ENCODE data around the gene FAR1.

Gene FAR1

GRCh38 chr11:13679768-13680167 is 11.3 kb downstream of the FAR1 start:
- DNase-seq, result no peak
- Mint-ChIP-seq H3K27me3 (ENCODE audit: low read depth, poor library complexity) (no peaks in the 10 kb centered on the region), H3K36me3 (ENCODE audit: low read depth) (peaks cover 34% of the 10 kb centered on the region), H3K4me1 (peaks cover 4% of the 10 kb centered on the region), H3K4me3 (no peak overlapping the region), H3K9me3 (no peaks in the 10 kb centered on the region), H3K27ac (no peak overlapping the region)
- TF ChIP-seq, protein P1, sequence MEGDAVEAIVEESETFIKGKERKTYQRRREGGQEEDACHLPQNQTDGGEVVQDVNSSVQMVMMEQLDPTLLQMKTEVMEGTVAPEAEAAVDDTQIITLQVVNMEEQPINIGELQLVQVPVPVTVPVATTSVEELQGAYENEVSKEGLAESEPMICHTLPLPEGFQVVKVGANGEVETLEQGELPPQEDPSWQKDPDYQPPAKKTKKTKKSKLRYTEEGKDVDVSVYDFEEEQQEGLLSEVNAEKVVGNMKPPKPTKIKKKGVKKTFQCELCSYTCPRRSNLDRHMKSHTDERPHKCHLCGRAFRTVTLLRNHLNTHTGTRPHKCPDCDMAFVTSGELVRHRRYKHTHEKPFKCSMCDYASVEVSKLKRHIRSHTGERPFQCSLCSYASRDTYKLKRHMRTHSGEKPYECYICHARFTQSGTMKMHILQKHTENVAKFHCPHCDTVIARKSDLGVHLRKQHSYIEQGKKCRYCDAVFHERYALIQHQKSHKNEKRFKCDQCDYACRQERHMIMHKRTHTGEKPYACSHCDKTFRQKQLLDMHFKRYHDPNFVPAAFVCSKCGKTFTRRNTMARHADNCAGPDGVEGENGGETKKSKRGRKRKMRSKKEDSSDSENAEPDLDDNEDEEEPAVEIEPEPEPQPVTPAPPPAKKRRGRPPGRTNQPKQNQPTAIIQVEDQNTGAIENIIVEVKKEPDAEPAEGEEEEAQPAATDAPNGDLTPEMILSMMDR (IDR thresholded peaks at IDR 0.05), result no peak

GRCh38 chr11:13680501-13681264 is 12.2 kb downstream of the FAR1 start:
- H3K27ac Mint-ChIP-seq, result no peak overlapping the region

DNA sequence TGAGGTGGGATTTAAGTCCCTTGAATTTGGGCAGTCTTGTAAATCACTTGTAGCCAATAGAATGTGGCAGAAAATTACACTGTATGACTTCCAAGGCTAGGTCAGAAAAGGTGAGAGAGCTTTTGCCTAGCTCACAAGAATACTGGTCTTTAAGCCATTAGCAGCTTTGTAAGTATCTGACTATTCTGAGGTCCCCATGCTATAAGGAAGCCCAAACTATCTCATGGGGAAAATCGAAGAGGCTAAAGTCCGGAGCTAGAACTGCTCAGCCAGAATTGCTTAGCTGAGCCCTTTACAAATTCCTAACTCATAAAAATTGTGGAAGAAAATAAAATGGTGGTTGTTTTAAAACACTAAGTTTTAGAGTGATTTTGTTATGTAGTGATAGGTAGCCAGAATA is 13.0 kb downstream of the FAR1 start:
- H3K27me3 Mint-ChIP-seq (ENCODE audit: low read depth, poor library complexity), result no peaks in the 10 kb centered on the region
- TF ChIP-seq, protein P1 (IDR thresholded peaks at IDR 0.05), result no peak
- peaks cover 4% of the 10 kb centered on the region for H3K4me1 Mint-ChIP-seq
- no peaks in the 10 kb centered on the region for H3K9me3 Mint-ChIP-seq
- H3K4me3 Mint-ChIP-seq, result no peak overlapping the region
- DNase-seq, result no peak
- H3K36me3 Mint-ChIP-seq (ENCODE audit: low read depth), result peaks cover 35% of the 10 kb centered on the region
- H3K27ac Mint-ChIP-seq, result no peak overlapping the region

More at GRCh38 chr11:13680501-13681264, 12.2 kb downstream of the FAR1 start:
- no peak overlapping the region for H3K4me3 Mint-ChIP-seq
- no peaks in the 10 kb centered on the region for H3K9me3 Mint-ChIP-seq
- peaks cover 4% of the 10 kb centered on the region for H3K4me1 Mint-ChIP-seq
- no peaks in the 10 kb centered on the region for H3K27me3 Mint-ChIP-seq (ENCODE audit: low read depth, poor library complexity)
- H3K36me3 Mint-ChIP-seq (ENCODE audit: low read depth), result peaks cover 35% of the 10 kb centered on the region
- TF ChIP-seq, protein P1 (IDR thresholded peaks at IDR 0.05), result no peak
- no peak for DNase-seq

GRCh38 chr11:13682212-13682611 is 13.7 kb downstream of the FAR1 start:
- Mint-ChIP-seq H3K27me3 (ENCODE audit: low read depth, poor library complexity) (no peaks in the 10 kb centered on the region), H3K4me3 (no peak overlapping the region), H3K4me1 (peaks cover 4% of the 10 kb centered on the region), H3K9me3 (no peaks in the 10 kb centered on the region), H3K36me3 (ENCODE audit: low read depth) (peaks cover 30% of the 10 kb centered on the region), H3K27ac (no peak overlapping the region)
- TF ChIP-seq, protein P1 (IDR thresholded peaks at IDR 0.05), result no peak
- DNase-seq, result no peak

GRCh38 chr11:13685461-13686108 is 17.1 kb downstream of the FAR1 start:
- no peak for DNase-seq
- Mint-ChIP-seq H3K27me3 (ENCODE audit: low read depth, poor library complexity) (no peaks in the 10 kb centered on the region), H3K27ac (no peak overlapping the region), H3K4me1 (no peaks in the 10 kb centered on the region), H3K9me3 (peaks cover 16% of the 10 kb centered on the region), H3K4me3 (no peak overlapping the region), H3K36me3 (ENCODE audit: low read depth) (peaks cover 29% of the 10 kb centered on the region)
- TF ChIP-seq, protein P1 (IDR thresholded peaks at IDR 0.05), result no peak
